Peyer's patch (tissue), 4 donors: ENCODE results near the gene SURF4.

Experiments used
- CTCF ChIP-seq, 6 experiments: fragments of 450-650 bp in 4 of 6; fragments of 200-600 bp in 2 of 6; sonication (generic) in 1 of 6; IDR thresholded peaks; one replicate each; pipeline ENCODE4 v1.5.1; 2017 to 2019; ENCODE audit warnings: antibody characterized with exemption in 6 of 6, mild to moderate bottlenecking in 3 of 6, moderate library complexity in 1 of 6
- POLR2A ChIP-seq, 2 donors: fragments of 450-650 bp; IDR thresholded peaks; one replicate each; pipeline ENCODE4 v1.5.1; 2017; ENCODE audit warnings: antibody characterized with exemption in 2 of 2, mild to moderate bottlenecking in 2 of 2, moderate library complexity in 2 of 2

GRCh38 chr9:133351908-133352634, 23.8 kb downstream of the SURF4 start:
- peak in 4 of 6 experiments; percentile 42 to 63 (median 56) for TF ChIP-seq CTCF (IDR thresholded peaks at IDR 0.05)
- no peak for TF ChIP-seq POLR2A (IDR thresholded peaks at IDR 0.05)
